ENCODE measurements around the gene DPY30.

GRCh38 chr2:32067549-32067948 lies 27.9 kb upstream of the DPY30 start:
- TF ChIP-seq CTCF (conservative IDR thresholded peaks at IDR 0.05), result no peak
- no peak for TF ChIP-seq ZFX (IDR thresholded peaks at IDR 0.05)
